Measurements from ENCODE around the gene TMEM163.
"Not testable (repeated sequence)": the region's sequence is repeated elsewhere in the genome, so short reads cannot be mapped to it uniquely, and the experiment has no call there.

The TMEM163 gene

DNA sequence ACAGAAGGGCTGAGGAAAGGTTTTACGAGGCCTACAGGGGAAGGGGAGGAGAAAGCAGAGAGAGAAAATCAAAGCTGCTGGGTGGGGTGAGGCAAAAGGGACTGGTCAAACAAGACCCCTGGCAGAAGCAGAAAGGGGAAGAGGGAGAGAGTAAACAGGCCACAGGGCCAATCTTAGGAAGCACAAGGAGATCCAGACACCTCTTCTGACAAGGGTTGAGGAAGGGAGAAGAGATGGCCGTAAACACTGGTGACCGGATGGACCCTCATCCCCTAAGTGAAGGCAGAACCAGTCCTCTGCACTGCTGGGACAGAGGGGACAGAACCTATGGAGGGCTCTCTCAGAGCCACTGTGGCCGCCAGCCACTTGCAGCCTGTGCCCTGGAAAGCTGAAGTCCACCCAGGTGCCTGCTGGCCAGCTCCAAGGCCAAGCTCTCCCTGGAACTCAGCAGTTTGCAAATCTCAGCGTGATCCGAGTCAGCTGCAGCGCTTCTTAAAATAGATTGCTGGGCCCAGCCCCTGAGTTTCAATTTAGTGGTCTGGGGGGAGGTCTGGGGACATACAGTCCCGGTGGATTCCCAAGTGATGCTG, 108.8 kb downstream of the TMEM163 start:
- no peak for DNase-seq

DNA sequence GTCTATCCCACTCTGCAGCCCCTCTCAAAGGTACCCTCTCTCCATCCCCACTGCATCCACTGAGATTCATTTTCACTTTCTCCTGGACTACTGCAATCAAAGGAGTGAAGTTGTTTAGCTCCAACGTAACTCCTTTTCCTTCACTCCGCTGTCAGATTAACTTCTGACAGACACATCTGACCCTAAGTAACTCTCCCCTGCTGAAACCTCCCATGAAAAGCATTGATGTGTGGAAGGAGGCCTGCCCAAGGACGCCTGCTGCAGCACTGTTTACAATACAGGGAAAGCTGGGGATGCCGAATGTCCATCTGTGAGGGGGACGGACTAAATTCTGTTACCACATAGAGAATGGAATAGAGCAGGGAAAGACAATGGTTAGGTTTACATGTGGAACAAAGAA, 114.8 kb downstream of the TMEM163 start:
- DNase-seq: no peak

DNA sequence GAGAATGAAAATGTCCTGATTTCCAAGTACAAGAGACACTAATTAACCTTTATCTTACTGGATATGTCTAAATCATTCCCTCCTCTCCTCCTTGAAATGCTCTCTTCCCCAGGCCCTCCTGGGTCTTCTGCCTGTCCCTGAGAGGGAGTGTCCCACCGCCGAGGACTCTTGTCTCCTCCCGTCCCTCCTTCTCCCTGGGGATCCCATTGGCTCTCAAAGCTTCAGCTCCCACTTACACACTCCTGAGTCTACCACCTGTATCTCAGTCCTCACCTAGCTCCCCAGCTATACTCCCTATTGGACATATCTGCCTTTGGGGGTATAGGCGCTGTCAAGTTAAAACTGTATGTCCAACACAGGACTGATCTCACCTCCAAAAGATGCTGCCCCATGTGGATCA, 116.1 kb downstream of the TMEM163 start:
- no peak for DNase-seq

DNA sequence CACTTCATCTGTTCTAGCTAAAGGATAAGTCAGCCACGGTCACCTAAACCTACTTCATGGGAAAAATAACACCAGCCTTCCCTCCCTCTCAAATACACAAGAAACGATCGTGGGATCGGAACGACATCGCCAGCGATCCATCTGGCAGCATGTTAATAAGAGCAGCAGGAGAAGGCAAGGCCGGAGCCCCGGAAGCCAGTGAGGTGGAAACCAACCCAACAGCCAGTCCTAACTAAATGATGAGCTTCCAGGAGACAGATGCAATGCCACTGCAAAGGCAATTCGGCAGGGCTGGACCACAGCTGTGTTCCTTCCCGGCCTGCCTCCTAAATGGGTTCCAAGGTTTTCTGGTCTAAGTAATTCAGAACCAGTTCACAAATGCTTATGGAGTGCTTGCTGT, 117.5 kb downstream of the TMEM163 start:
- DNase-seq: no peak

DNA sequence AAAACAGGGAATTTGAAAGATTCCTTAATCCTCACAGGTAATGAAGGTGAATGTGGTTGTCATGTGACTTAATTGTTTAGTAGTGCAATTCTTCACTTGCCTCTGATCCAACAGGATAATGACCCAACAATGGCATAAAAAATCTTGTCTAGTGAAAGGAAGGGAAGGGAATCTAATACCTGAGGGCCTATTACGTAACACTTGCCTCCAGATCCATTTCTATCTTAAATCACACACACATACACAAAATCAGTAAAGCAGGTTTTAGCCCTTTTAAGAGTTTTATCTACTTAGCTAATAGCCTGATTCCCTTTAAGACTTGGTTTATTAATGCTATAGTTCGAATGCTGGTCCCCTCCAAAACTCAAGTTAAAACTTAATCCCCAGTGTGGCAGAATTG, 118.6 kb downstream of the TMEM163 start:
- DNase-seq: no peak

- DNase-seq: no peak
These were observed 119.6 kb downstream of the TMEM163 start for GRCh38 chr2:134599236-134599635.

GRCh38 chr2:134594399-134594798, 124.4 kb downstream of the TMEM163 start:
- no peak for DNase-seq

- no peak for DNase-seq
These were observed 125.3 kb downstream of the TMEM163 start for GRCh38 chr2:134593519-134593918.

DNA sequence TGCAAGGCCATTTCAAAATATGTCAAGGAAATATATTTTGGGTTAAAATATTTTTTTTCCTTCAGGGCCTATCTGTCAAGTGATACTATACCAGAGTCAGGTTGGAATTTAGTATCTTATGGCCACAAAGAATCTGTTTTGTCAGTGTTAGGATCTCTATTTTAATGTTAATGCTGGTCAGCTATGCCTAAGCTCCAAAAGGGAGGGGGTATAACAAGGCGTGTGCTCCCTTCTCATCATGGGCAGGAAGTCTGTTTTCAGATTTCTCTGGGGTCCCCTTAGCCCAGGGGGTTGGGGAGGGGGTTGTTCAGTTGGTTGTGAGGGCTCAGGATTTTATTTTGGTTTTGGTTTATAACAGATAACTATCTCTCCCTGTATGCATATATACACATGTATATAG, 126.4 kb downstream of the TMEM163 start:
- DNase-seq: no peak

GRCh38 chr2:134591526-134591925, 127.3 kb downstream of the TMEM163 start:
- no peak for DNase-seq

GRCh38 chr2:134590679-134591078, 128.1 kb downstream of the TMEM163 start:
- no peak for DNase-seq

DNA sequence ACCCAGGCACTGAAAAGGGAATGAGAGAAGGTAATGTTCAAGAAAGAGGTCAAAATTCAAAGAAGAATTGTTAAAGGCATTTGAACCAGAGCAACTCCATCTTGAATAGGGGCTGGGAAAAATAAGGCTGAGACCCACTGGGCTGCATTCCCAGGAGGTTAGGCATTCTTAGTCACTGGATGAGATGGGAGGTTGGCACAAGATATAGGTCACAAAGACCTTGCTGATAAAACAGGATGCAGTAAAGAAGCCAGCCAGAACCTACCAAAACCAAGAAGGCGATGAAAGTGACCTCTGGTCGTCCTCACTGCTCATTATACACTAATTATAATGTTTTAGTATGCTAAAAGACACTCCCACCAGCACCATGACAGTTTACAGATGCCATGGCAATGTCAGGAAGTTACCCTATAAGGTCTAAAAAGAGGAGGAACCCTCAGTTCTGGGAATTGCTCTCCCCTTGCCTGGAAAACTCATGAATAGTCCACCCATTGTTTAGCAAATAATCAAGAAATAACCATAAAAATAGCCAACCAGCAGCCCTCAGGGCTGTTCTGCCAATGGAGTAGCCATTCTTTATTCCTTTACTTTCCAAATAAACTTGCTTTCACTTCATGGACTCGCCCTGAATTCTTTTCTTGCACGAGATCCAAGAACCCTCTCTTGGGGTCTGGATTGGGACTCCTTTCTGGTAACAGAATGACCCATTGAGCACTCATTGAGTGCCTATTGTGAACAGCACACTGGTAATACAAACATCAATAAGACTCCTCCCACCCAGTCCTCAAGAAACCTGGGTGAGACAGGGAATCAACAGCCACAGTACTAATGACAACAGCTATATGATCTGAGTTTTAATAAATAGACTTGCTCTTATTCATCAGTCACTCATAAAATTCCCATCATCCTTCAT, 129.4 kb downstream of the TMEM163 start:
- not testable (repeated sequence) for DNase-seq

DNA sequence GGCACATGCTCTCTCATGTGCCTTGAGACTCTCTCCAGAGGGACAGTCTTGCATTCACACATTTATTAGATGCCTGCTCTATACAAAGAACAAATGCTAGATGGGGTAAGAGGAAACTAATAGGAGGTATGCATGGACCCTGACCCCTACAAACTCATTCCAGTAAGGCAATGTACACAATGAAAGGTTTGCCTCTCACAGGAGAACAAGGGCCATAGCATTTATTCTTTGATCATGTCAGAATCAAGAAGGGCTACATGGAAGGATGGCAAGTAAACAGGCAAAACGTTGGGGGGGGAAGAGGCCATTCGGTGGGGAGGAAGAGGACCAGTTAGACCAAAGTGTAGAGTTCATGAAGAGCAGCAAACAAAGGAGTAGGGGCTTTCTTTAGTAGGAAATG, 130.2 kb downstream of the TMEM163 start:
- DNase-seq: no peak

- no peak for DNase-seq
These were observed 132.4 kb downstream of the TMEM163 start for GRCh38 chr2:134586326-134586965.

- no peak for DNase-seq
These were observed 134.7 kb downstream of the TMEM163 start for GRCh38 chr2:134583997-134584520.

DNA sequence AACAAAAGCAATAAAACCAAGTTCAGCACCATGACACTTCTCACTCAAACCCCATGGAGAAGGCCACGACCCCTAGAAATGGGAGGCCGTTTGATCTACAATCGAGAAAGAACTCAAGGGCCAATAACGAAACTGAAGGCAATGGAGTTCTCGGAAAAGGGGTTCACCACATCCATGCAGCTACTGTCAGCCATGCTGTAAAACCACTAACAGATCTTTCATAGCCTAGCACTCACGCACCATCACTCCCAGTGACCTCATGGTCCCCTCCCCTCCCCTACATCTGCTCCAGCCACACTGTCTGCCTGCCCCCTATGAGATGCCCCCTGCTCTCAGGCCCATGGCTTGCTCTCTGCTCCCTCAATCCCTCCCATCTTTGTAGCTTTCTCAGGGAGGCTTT, 135.3 kb downstream of the TMEM163 start:
- no peak for DNase-seq

DNA sequence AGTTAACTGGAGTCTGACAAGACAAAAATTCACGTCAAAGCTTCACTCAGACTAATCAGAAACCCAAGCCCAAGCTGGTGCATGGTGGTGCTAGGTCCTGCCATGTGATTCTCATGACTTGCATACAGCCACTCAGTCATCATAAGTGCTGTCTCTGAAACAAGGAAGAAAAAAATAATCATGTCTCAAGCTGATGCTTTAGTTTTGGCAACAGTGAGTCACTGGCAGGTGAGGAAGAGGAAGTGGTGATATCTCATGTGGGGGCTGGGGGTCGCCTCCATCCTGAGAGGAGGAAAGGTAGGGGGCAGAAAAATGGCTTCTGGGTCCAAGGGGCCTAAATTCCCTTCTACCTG, 136.3 kb downstream of the TMEM163 start:
- no peak for DNase-seq

- DNase-seq: no peak
These were observed 136.8 kb downstream of the TMEM163 start for GRCh38 chr2:134581877-134582546.

DNA sequence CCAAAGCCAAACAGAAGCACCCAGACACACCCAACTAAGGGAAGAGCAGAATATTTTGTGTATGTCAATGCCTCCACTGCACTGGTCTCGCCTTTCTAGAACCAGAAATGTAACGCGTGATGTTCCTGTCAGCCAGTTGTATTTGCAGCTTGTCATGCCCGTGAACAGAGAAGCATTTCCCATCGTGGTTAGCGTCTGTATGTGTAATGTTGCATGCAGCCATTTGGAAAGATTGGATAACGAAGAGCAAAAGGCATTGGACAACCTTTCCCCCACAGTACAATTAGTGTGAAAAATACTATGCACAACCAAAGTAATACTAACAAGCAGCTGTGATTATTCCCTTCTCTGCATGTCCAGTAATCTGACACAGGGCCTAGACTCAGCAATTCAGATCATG, 140.5 kb downstream of the TMEM163 start:
- DNase-seq: no peak

GRCh38 chr2:134576478-134576877, 142.3 kb downstream of the TMEM163 start:
- no peak for DNase-seq

GRCh38 chr2:134575888-134576287, 142.9 kb downstream of the TMEM163 start:
- DNase-seq: no peak

DNA sequence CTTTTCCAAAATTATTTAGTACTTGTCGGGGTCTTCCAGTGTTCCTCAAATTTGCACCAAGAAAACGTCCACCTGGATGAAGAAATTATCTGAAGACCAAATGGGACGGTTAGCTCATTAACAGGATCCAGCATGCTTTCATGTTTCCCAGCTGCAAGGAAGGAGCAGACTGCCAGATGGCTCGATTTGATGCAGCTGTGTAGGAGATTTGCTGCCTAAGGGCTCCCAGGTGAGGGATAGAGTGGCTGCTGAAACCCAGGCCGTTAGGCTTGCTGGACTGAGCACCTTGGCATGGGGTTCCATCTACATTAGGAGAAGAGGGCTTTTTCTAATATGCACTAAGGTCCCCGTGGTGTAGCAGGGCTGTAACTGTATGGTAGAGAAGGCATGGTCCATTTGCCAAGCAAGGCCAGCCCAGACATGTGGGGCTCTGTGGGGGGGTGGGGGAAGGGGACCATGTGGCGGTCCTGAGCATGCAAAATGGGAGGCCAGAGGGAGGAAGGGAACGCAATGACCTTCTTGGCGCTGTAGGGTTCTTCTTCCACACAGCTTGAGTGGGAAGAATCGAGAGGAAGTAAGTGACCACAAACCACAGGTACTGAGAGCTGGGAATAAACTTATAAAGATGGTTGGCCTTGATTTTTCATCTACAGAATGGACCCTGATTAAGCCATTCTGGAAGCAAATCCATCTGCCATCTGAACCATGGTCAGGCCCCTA, 144.0 kb downstream of the TMEM163 start:
- peak; percentile 45 for DNase-seq

- DNase-seq: no peak
These were observed 145.1 kb downstream of the TMEM163 start for GRCh38 chr2:134573724-134574123.

Data from left hindlimb (tissue), 1 donor.